Right atrium auricular region (tissue), 2 donors: Measurements from ENCODE around the gene EVC2. TPM values are rescaled to one million over a fixed set of nuclear protein-coding genes. Genes with fewer than 3 reads are reported as not detected.

Experiments used
- DNase-seq: peaks from one replicate; pipeline ENCODE4 v3.0.0-alpha.2; 2019; ENCODE audit warnings: low spot score
- H3K27ac ChIP-seq, 2 donors: fragments of 200-600 bp; sonication (generic); 1 replicate in 1 of 2; 2 replicates in 1 of 2; pipeline ENCODE4 v1.5.1; 2016 to 2019
- H3K27me3 ChIP-seq, 2 donors: fragments of 200-600 bp; sonication (generic); one replicate each; pipeline versions ENCODE4 v1.5.1 to v1.6.0; 2017 to 2019
- H3K36me3 ChIP-seq: fragments of 200-600 bp; sonication (generic); one replicate; pipeline ENCODE4 v1.5.1; 2016
- H3K4me1 ChIP-seq, 2 donors: fragments of 200-600 bp; sonication (generic); one replicate each; pipeline versions ENCODE4 v1.5.1 to v1.6.0; 2017 to 2019
- H3K4me3 ChIP-seq, 2 donors: fragments of 200-600 bp; sonication (generic); 1 replicate in 1 of 2; 2 replicates in 1 of 2; pipeline ENCODE4 v1.5.1; 2017 to 2019; ENCODE audit warnings: mild to moderate bottlenecking in 1 of 2, moderate library complexity in 1 of 2
- H3K9me3 ChIP-seq, 2 donors: fragments of 200-600 bp; sonication (generic); one replicate each; pipeline ENCODE4 v1.5.1; 2019
- CTCF ChIP-seq, 2 donors: fragments of 200-600 bp; sonication (generic); IDR thresholded peaks; one replicate each; pipeline ENCODE4 v1.5.1; 2019; ENCODE audit warnings: antibody characterized with exemption in 2 of 2
- total RNA-seq, 2 donors: library from RNA; depleted of rRNA; stranded (reverse); fragments of >200 nt; gene quantifications; one replicate each; pipeline ENCODE4 v1.1.0, GENCODE V29; 2016

EVC2 gene
- total RNA-seq, 2 donors from 2014 or later, result 2.6 to 7.0 TPM

- TF ChIP-seq CTCF (IDR thresholded peaks at IDR 0.05), result no peak
- Histone ChIP-seq H3K27me3 (no peaks in the 10 kb centered on the region), H3K4me3 (no peak overlapping the region), H3K9me3 (no peaks in the 10 kb centered on the region), H3K36me3 (peaks cover 29% of the 10 kb centered on the region), H3K27ac (no peak overlapping the region), H3K4me1 (no peaks in the 10 kb centered on the region)
- no peak for DNase-seq
These were observed 29.7 kb upstream of the EVC2 start for GRCh38 chr4:5738061-5738460.

DNA sequence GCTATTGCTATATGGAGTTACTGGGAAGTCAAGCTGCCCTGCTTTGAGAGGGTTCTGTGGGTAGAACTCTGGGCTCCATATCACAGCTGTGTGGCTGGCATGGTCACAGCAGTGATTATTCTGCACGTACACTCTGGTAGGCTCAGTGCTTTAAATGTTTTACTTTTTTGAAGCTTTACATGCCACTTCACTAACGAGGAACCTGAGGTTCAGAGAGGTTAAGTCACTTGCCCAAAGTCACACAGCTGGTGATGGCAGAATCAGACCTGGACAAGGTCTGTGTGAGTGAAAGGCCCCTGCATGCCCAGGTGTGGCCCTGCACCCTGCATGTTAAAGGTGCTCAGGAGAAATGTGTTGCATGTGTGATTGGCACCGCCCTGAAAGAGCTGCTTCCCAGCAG lies 27.1 kb upstream of the EVC2 start:
- H3K36me3 ChIP-seq, result peaks cover 42% of the 10 kb centered on the region
- no peaks in the 10 kb centered on the region for H3K27me3 ChIP-seq
- no peaks in the 10 kb centered on the region for H3K4me1 ChIP-seq
- TF ChIP-seq CTCF (IDR thresholded peaks at IDR 0.05), result no peak
- no peak overlapping the region for H3K27ac ChIP-seq
- no peak overlapping the region for H3K4me3 ChIP-seq
- no peaks in the 10 kb centered on the region for H3K9me3 ChIP-seq
- no peak for DNase-seq

- no peaks in the 10 kb centered on the region for H3K9me3 ChIP-seq
- DNase-seq, result no peak
- TF ChIP-seq CTCF (IDR thresholded peaks at IDR 0.05), result no peak
- H3K4me3 ChIP-seq, result no peak overlapping the region
- no peak overlapping the region for H3K27ac ChIP-seq
- H3K27me3 ChIP-seq, result no peaks in the 10 kb centered on the region
- peaks cover 48% of the 10 kb centered on the region for H3K36me3 ChIP-seq
- no peaks in the 10 kb centered on the region for H3K4me1 ChIP-seq
These were observed 26.5 kb upstream of the EVC2 start for GRCh38 chr4:5734853-5735252.

- Histone ChIP-seq H3K27me3 (no peaks in the 10 kb centered on the region), H3K36me3 (peaks cover 54% of the 10 kb centered on the region), H3K4me1 (no peaks in the 10 kb centered on the region), H3K9me3 (no peaks in the 10 kb centered on the region), H3K27ac (no peak overlapping the region), H3K4me3 (no peak overlapping the region)
- no peak for DNase-seq
- TF ChIP-seq CTCF (IDR thresholded peaks at IDR 0.05), result no peak
These were observed 23.8 kb upstream of the EVC2 start for GRCh38 chr4:5732158-5732557.

DNA sequence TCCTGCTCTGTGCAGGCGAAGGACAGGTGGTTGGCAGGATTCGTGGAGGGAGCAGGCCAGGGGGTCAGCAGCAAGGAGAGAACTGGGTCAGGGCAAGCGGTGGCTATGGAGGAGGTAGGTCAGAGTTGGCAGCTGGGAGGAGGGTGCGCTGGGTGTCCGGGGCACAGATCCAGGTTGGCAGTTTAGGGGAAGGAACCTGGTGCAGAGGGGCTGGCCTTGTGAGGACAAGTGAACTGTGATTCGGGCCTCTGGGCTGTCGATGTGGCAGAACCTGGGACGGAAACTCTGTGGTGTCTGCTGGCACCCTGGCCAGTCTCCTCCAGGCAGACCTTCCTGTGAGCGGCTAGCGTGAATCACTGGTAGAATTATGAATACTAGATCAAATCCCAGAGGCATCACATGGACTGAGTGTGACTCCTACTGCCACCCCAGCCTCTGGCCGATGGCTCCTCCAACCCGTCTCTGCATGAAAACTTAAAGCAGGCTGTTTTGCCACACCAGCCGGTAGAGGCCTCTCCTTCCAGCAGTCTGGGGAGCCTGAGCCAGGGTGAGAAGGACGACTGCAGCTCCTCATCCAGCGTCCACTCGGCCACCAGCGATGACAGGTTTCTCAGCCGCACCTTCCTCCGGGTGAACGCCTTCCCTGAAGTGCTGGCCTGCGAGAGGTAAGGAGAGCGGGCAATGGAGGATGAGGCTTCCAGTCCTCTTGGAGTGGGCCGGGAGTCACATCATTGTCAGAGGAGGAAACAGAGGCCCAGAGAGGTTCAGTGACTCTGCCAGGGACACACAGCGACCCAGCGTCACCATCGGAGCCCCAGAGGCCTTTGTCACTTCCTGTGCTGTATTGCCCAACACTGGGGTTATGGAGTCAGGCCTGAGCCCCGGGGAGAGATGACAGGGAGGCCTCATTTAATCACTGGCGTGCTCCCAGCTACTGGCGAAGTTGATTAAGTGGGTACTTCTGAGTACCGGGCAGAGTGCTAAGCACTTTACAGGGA lies 22.9 kb upstream of the EVC2 start:
- Histone ChIP-seq H3K27me3 (no peaks in the 10 kb centered on the region), H3K36me3 (peaks cover 54% of the 10 kb centered on the region), H3K9me3 (no peaks in the 10 kb centered on the region), H3K4me3 (no peak overlapping the region), H3K27ac (no peak overlapping the region), H3K4me1 (no peaks in the 10 kb centered on the region)
- DNase-seq, result no peak
- no peak for TF ChIP-seq CTCF (IDR thresholded peaks at IDR 0.05)
